ENCODE measurements around the gene TLE6.

DNA sequence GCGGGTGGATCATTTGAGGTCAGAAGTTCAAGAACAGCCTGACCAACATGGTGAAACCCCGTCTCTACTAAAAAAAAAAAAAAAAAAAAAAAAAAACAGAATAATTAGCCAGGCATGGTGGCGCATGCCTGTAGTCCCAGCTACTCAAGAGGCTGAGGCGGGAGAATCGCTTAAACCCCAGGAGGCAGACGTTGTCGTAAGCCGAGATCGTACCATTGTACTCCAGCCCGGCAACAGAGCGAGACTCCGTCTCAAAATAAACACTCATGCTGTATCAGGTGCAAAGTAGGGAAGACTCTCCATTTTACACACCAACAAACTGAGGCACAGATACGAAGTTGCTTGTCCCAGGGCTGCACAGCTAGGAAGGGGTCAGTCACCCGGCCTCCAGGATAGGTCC lies 15.6 kb downstream of the TLE6 start:
- TF ChIP-seq POLR2A (IDR thresholded peaks at IDR 0.05): no peak
- TF ChIP-seq, protein P1, sequence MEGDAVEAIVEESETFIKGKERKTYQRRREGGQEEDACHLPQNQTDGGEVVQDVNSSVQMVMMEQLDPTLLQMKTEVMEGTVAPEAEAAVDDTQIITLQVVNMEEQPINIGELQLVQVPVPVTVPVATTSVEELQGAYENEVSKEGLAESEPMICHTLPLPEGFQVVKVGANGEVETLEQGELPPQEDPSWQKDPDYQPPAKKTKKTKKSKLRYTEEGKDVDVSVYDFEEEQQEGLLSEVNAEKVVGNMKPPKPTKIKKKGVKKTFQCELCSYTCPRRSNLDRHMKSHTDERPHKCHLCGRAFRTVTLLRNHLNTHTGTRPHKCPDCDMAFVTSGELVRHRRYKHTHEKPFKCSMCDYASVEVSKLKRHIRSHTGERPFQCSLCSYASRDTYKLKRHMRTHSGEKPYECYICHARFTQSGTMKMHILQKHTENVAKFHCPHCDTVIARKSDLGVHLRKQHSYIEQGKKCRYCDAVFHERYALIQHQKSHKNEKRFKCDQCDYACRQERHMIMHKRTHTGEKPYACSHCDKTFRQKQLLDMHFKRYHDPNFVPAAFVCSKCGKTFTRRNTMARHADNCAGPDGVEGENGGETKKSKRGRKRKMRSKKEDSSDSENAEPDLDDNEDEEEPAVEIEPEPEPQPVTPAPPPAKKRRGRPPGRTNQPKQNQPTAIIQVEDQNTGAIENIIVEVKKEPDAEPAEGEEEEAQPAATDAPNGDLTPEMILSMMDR (IDR thresholded peaks at IDR 0.05): no peak

Measured in lower leg skin (tissue), 3 donors.